GM23338 (cell line): ENCODE data around the gene KRTCAP3.

ENCODE experiments used
- CTCF ChIP-seq, 2 experiments: fragments of 200-600 bp in 1 of 2; sonication (generic) in 1 of 2; conservative IDR thresholded peaks; 2 replicates each; pipeline versions ENCODE4 v1.5.1 to v1.6.1; 2016 to 2017; ENCODE audit warnings: antibody characterized with exemption in 2 of 2, low read depth in 2 of 2, mild to moderate bottlenecking in 2 of 2, moderate library complexity in 1 of 2
- EZH2 ChIP-seq: fragments of 200-600 bp; sonication (generic); IDR thresholded peaks from one replicate; pipeline ENCODE4 v1.8.0; 2017; ENCODE audit warnings: antibody characterized with exemption, mild to moderate bottlenecking, low read depth; ENCODE audit not compliant: unreplicated experiment
- POLR2AphosphoS5 ChIP-seq: IDR thresholded peaks from 2 replicates; pipeline ENCODE4 v1.6.1; 2016; ENCODE audit warnings: antibody characterized with exemption, low read depth
- ZNF331 ChIP-seq: fragments of 250-450 bp; sonication (Bioruptor Pico); IDR thresholded peaks from 2 replicates; pipeline ENCODE4 v1.5.0; 2020; ENCODE audit warnings: low read depth, mild to moderate bottlenecking, moderate library complexity

- no peak for TF ChIP-seq CTCF (conservative IDR thresholded peaks at IDR 0.05; ENCODE audit: low read depth in 2 of 2)
- TF ChIP-seq POLR2AphosphoS5: no peak
- no peak for TF ChIP-seq ZNF331 (CRISPR knock-in tag)
- TF ChIP-seq EZH2: no peak
Observed at GRCh38 chr2:27442920-27443282, 720 bp downstream of the KRTCAP3 start.
